PFSK-1 (cell line): ENCODE data around the gene GSG1.

ENCODE experiments used
- FOXP2 ChIP-seq: optimal IDR thresholded peaks from 2 replicates; pipeline ENCODE3; 2011; ENCODE audit warnings: borderline replicate concordance, control low read depth, inconsistent platforms; ENCODE audit not compliant: insufficient read depth; ENCODE audit errors: extremely low read length, extremely low read depth
- POLR2AphosphoS5 ChIP-seq: IDR thresholded peaks from 2 replicates; pipeline ENCODE4 v1.6.1; 2012; ENCODE audit warnings: low read depth, mild to moderate bottlenecking, control low read depth, low read length, moderate library complexity
- SIN3A ChIP-seq: IDR thresholded peaks from 2 replicates; pipeline ENCODE4 v1.6.1; 2012; ENCODE audit warnings: mild to moderate bottlenecking, low read length, moderate library complexity, borderline replicate concordance; ENCODE audit not compliant: insufficient read depth
- TAF1 ChIP-seq: IDR thresholded peaks from 2 replicates; pipeline ENCODE4 v1.6.1; 2012; ENCODE audit warnings: low read length, control low read depth, borderline replicate concordance; ENCODE audit not compliant: insufficient read depth
- TF ChIP-seq, protein P1 (sequence below), 2 experiments: IDR thresholded peaks; 2 replicates each; pipeline versions ENCODE4 v1.6.1 to v1.8.0; 2011 to 2012; ENCODE audit warnings: low read depth in 2 of 2, low read length in 2 of 2, control low read depth in 1 of 2, inconsistent platforms in 1 of 2, mild to moderate bottlenecking in 1 of 2, moderate library complexity in 1 of 2; ENCODE audit not compliant: insufficient read depth in 1 of 2

The GSG1 gene

DNA sequence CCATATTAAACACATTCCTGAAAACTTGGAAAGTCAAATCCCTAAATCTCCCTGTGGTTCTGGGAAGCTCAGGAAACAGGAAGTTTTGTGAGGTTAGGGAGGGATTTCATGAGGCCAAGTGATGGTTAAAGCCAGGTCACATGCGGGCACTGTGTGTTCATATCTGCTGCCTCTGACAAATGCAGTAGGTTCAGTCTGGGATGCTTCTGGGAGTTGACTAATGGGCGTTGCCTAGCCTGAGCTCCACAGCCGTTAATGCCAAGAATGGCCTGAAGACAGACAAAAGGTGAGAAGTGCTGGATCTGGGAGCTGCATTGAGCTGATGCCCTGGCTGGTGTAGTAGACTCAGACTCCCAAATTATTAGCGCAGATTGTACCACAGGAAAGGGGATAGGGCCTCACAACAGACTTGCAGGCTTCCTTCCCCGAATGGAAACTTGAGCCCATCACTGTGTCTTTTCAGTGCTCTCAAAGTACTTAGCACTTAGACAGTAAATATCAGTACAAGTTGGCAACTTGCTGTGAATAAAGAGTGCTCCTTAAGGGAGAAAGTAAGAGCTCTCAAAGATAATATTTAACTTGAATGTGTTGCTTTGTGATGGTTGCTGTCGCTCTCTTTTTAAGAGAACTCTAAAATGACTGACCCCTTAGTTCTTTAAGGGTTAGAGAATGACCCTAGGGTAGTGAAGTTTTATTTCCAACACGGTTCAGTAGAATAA, 17.3 kb downstream of the GSG1 start:
- TF ChIP-seq TAF1 (no peak), FOXP2 (no peak)
- TF ChIP-seq, protein P1, sequence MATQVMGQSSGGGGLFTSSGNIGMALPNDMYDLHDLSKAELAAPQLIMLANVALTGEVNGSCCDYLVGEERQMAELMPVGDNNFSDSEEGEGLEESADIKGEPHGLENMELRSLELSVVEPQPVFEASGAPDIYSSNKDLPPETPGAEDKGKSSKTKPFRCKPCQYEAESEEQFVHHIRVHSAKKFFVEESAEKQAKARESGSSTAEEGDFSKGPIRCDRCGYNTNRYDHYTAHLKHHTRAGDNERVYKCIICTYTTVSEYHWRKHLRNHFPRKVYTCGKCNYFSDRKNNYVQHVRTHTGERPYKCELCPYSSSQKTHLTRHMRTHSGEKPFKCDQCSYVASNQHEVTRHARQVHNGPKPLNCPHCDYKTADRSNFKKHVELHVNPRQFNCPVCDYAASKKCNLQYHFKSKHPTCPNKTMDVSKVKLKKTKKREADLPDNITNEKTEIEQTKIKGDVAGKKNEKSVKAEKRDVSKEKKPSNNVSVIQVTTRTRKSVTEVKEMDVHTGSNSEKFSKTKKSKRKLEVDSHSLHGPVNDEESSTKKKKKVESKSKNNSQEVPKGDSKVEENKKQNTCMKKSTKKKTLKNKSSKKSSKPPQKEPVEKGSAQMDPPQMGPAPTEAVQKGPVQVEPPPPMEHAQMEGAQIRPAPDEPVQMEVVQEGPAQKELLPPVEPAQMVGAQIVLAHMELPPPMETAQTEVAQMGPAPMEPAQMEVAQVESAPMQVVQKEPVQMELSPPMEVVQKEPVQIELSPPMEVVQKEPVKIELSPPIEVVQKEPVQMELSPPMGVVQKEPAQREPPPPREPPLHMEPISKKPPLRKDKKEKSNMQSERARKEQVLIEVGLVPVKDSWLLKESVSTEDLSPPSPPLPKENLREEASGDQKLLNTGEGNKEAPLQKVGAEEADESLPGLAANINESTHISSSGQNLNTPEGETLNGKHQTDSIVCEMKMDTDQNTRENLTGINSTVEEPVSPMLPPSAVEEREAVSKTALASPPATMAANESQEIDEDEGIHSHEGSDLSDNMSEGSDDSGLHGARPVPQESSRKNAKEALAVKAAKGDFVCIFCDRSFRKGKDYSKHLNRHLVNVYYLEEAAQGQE (IDR thresholded peaks at IDR 0.05; ENCODE audit: insufficient read depth in 1 of 2, low read depth in 2 of 2, low read length in 2 of 2), result no peak

- TF ChIP-seq FOXP2 (no peak), POLR2AphosphoS5 (no peak), SIN3A (no peak), TAF1 (no peak)
- TF ChIP-seq, protein P1 (IDR thresholded peaks at IDR 0.05; ENCODE audit: insufficient read depth in 1 of 2, low read depth in 2 of 2, low read length in 2 of 2), result no peak
Observed at GRCh38 chr12:13084898-13085640, 18.4 kb downstream of the GSG1 start.

DNA sequence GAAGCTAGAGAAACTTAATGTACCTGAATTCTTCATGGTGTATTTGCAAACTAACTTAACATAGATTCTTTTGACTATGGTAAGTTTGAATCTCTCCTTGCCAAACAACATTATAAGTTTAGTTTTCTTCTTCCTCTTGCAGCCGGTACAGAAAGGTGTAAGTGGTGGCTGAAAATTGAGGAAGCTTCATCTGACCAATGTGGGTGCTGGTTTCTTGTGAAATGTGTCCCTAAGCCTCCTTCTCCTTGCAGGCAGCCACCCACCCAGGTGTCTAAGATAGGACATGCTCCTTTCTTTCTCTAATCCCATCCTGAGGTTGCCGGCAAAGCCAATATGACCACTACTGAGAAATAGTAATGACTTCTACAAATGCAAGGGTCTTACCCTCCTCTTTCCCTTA, 20.6 kb downstream of the GSG1 start:
- TF ChIP-seq SIN3A (no peak), POLR2AphosphoS5 (no peak), TAF1 (no peak), FOXP2 (no peak)
- TF ChIP-seq, protein P1 (IDR thresholded peaks at IDR 0.05; ENCODE audit: insufficient read depth in 1 of 2, low read depth in 2 of 2, low read length in 2 of 2), result no peak

- TF ChIP-seq POLR2AphosphoS5 (no peak), TAF1 (no peak), FOXP2 (no peak)
- TF ChIP-seq, protein P1 (IDR thresholded peaks at IDR 0.05; ENCODE audit: insufficient read depth in 1 of 2, low read depth in 2 of 2, low read length in 2 of 2), result no peak
Observed at GRCh38 chr12:13080266-13080665, 23.2 kb downstream of the GSG1 start.
